COLO829 (cell line): ENCODE data around the gene TRIM2.

Experiments used
- DNase-seq: peaks from one replicate; pipeline ENCODE4 v3.0.0; 2012; ENCODE audit warnings: low spot score

TRIM2 gene

DNA sequence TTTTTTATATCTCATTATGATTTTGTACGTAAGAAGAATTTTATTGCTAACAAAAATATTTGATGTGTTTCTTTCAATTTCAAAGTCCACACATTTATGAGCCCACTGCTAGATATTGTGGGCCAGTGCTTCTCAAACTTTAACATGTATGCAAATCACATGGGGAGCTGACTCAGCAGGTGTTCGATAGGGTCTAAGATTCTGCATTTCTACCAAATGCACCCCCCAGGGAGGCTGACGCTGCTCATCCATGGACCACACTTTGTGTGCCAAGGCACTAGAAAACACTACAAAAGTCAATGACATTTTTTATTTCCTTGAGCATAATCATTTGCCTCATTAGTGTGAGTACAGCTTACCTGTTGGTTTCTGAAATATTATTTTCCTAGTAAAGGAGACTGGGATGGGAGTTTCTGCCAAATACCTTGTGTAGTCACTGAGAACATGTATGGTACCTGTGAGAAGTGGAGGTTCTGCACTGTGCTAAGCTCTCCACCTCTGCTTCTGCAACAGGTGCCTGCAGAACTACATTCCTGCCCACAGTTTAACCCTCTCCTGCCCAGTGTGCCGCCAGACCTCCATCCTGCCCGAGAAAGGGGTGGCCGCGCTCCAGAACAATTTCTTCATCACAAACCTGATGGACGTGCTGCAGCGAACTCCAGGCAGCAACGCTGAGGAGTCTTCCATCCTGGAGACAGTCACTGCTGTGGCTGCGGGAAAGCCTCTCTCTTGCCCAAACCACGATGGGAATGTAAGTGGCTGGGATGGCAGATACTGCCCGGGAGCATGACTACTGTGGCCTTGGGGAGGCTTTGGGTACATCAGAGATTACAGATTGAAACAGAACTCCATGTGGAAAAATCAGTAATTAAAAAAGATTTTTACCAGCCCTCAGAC lies 71.4 kb downstream of the TRIM2 start:
- no peak for DNase-seq

DNA sequence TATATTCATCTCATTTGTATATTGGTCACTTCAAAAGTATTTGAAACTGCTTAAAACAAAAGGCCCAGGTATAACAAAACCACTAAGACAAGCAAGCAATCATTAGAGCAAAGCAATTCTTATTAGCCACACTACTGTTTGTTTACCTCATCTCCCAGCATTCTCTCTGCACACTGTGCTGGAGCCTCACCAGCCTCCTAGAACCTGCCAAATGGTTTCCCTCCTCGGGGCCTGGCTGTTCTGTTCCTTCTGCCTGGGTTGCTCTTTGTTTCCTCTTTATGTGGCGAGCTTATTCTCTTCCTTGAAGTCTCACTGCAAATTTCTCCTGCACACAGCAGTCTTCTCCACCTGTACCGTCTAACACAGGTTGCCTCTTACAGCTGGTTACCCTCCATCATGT lies 72.7 kb downstream of the TRIM2 start:
- DNase-seq, result no peak

DNA sequence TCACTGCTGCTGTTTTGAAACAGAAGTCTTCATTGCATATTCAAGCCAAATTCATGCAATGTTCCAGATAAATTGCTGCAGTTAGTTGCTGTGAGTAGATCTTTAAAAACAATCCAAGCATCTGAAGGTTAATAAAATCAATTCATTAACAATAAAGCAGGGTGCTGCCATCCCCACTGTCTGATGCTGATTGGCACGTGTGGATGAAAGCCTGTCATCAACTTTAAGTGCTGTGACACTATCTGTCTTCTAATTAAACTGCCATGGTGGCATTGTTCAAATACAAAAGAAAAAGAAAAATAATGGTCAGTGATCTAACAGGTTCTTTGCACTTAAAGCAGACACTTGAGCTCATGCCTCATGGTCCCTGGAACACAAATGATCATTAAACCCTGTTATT lies 77.2 kb downstream of the TRIM2 start:
- no peak for DNase-seq

GRCh38 chr4:153282023-153282422 lies 77.8 kb downstream of the TRIM2 start:
- DNase-seq, result no peak

DNA sequence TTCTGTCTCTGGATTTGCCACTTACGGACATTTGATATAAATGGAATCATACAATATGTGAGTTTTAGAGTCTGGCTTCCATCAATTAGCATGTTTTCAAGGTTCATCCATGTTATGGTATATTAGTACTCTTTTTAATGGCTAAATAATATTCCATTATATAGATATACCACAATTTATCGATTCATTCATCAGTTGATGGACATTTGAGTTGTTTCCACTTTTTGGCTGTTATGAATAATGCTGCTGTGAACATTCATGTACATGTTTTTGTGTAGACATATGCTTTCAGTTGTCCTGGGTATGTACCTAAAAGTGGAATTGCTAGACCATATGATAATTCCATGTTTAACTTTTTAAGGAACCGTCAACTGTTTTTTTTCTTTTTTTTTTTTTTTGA lies 79.0 kb downstream of the TRIM2 start:
- DNase-seq, result no peak

DNA sequence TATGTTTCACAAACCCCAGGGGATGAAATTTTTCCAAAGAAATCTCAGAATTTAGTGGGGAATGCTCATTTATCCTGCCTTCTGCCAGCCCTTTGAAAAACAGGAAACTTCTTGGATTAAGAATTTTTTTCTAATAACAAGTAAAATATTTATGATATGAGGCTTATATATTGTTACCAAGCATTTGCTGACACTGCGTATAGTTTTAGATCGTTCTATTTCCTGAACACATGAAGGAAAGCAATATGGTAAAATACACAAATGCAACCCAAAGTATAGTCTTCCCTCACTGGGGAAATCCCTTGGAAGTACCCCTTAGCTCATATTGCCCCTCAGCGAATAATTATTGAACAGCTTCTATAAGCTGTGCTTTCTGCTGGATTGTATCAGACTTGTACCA lies 85.9 kb downstream of the TRIM2 start:
- no peak for DNase-seq

- no peak for DNase-seq
These were observed 87.3 kb downstream of the TRIM2 start for GRCh38 chr4:153291562-153291961.

DNA sequence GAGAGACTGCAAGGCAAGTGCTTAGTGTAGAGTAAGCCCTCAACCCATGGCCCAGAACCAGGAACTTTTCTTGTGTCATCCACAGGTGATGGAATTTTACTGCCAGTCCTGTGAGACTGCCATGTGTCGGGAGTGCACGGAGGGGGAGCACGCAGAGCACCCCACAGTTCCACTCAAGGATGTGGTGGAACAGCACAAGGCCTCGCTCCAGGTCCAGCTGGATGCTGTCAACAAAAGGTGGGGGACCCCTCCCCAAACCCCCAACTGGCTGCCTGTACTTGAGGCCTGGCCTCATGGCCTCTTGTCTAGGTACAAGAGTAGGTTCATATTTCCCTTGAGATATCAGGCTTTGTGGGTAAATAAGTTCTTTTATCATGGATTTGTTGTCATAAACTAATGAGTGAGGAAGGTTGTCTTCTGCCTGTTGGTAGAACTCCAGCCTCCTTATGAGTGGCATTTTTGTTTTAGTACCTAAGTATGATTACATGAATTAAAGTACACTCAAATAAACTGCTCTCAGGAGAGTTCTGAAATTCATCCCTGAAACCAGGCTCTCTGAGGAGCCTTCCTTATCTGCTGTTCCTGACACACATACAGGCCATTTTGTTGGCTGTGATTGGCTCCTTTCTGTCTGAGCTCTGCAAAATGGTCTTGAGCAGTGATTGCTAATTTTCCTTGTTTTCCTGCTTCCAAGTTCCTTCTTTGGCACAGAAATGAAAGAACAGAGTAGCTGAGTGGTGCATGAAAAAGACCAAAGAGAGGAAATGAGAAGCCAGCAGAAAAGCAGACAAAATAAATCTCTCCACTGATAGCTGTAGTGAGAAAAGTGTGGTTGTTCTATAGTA lies 88.9 kb downstream of the TRIM2 start:
- DNase-seq, result no peak

DNA sequence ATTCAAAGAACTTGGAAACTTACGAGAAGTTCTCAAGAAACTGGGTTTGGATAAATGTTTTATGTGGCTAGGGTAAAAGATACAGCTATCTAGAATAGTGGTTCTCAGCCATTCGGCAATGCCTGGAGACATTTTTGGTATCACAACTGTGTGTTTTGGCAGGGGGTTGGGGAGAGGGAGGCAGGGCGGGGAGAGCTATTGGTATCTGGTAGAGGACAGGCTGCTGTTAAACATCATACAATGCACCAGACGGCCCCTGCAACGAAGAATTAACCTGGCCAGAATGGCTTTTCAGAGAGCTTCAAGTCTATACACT lies 89.5 kb downstream of the TRIM2 start:
- DNase-seq, result no peak

DNA sequence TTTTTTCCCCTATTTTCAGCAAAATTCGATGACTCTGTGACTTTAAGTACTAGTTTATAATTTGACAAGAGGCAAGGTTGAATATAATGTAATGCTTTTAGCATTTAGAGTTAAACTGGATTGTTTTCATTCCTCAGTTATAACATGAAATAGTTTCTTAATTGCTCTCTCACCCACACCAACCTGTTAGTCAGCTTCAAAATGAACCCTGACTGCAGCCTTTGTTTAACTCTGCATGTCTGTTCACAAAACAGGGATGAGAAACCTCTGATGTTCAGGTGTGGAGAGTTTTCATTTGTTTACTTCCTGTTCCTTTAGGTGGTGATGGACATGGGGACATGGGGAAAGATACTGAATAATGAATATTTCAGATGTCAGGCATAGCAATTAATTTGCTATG lies 90.4 kb downstream of the TRIM2 start:
- no peak for DNase-seq

DNA sequence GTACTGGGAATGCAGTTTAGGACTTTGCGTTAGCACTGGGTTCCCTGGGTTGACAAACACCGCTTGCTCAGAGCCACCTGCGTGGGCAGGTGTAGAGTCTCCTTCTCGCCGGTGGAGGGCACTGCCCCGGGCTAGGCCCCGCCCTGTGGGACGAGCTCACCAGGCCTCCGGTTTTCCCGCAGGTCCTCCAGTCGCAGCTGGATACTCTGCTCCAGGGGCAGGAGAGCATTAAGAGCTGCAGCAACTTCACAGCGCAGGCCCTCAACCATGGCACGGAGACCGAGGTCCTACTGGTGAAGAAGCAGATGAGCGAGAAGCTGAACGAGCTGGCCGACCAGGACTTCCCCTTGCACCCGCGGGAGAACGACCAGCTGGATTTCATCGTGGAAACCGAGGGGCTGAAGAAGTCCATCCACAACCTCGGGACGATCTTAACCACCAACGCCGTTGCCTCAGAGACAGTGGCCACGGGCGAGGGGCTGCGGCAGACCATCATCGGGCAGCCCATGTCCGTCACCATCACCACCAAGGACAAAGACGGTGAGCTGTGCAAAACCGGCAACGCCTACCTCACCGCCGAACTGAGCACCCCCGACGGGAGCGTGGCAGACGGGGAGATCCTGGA lies 91.0 kb downstream of the TRIM2 start:
- no peak for DNase-seq

- no peak for DNase-seq
These were observed 92.0 kb downstream of the TRIM2 start for GRCh38 chr4:153296040-153296823.

GRCh38 chr4:153297116-153297515 lies 92.9 kb downstream of the TRIM2 start:
- no peak for DNase-seq

GRCh38 chr4:153310793-153311192 lies 106.5 kb downstream of the TRIM2 start:
- no peak for DNase-seq

DNA sequence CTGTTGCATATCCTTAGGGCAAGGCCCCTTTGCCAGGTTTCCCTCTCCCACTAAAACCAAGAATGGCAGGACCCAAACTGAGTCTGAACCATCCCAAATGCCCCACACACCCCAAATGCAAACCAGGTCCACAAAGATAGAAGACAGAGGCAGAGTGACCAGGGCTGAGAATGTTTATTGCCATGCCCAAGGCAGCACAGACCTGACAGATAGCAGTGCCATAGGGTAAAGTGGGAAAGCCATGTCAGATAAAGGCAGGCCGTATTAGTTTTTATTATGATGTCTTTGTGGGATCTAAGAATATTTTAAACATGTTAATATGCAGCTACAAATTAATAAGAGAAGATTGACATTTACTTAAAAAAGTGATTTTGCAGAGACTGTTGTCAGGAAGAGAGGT lies 110.7 kb downstream of the TRIM2 start:
- no peak for DNase-seq

DNA sequence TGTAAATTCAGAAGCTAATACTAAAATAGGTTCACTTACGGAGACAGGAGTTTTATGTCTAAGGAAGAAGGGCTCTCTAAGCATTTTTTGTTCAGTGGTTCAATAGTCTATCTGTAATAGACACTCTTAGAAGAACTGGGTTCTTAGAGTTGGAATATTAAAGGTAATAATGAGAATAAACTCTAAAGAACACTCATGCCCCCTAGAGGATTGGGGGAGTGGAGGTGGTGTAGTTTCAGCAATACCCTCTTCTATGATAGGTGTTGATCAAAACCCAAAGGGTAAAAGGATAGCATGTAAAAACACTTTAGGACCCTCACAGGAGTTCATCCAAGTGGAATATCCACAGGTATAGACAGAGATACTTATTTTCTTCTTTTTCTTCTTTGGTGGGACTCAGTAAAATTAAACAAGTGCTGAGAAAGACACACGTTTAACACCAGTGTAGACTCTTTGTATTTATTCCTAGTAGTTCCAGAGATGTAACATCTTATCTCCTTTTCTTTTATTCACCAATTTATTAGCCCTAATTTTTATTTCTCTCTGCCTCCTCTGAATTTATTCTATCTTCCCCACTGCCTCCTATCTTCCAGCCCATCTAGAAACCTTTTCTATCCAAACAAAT lies 114.6 kb downstream of the TRIM2 start:
- peak; percentile 67 for DNase-seq

- DNase-seq, result no peak
These were observed 118.5 kb downstream of the TRIM2 start for GRCh38 chr4:153322791-153323190.

- no peak for DNase-seq
These were observed 119.8 kb downstream of the TRIM2 start for GRCh38 chr4:153324046-153324445.

DNA sequence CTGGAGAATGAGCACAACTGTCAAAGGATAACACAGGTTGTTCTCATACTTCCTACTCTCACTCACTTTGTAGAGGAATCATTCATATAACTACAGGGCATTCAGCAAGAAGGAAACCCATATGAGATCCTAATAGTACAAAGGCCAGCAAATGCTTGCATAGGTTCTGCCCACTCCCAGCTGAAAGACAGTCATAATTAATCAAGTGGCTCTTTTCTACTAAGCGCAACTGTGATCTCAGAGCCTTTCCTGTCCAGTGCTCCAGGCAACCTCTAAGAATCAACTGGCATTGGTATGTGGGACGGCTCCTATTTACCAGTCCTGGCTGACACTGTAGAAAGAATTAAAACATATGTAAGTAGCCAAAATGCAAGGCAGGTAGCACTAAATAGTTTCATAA lies 121.3 kb downstream of the TRIM2 start:
- no peak for DNase-seq

GRCh38 chr4:153326513-153326912 lies 122.3 kb downstream of the TRIM2 start:
- no peak for DNase-seq

DNA sequence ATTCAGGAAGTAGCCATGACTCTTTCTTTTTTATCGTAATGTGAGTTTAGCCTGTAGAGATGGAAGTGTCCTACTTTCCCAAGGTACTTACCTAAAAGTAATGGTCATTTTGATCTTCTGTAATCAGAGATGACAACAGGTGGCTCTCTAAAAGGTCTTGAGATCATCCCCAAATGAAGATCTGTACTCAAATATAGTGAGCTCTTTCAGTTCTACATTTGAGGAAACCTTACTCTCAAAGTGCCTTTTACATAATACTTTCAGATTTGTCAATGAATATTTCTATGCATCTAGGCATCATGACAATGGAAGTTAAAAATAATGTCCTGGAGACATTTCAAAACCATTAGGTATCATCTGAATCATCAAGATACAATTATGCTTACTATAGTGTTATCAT lies 123.0 kb downstream of the TRIM2 start:
- DNase-seq, result no peak

DNA sequence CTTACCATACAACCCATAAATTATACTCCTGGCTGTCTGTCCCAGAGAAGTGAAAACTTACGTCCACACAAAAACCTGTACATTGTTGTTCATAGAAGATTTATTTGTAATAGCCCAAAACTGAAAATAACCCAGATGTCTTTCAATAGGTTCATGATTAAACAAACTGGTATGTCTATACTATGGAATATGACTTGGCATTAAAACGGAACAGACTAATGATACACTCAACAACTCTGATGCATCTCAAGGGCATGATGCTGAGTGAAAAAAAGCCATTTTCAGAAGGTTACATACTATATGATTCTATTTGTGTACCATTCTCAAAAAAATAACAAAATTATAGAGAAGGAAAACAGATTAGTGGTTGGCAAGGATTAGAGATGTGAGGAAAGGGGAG lies 128.7 kb downstream of the TRIM2 start:
- DNase-seq, result no peak
